ENCODE data around the gene SKAP1. TPM values are rescaled to one million over a fixed set of nuclear protein-coding genes. Genes with fewer than 3 reads are reported as not detected.

The SKAP1 gene
- polyA plus RNA-seq, 3 donors = 0.13 to 1.0 (median 0.52) TPM

DNA sequence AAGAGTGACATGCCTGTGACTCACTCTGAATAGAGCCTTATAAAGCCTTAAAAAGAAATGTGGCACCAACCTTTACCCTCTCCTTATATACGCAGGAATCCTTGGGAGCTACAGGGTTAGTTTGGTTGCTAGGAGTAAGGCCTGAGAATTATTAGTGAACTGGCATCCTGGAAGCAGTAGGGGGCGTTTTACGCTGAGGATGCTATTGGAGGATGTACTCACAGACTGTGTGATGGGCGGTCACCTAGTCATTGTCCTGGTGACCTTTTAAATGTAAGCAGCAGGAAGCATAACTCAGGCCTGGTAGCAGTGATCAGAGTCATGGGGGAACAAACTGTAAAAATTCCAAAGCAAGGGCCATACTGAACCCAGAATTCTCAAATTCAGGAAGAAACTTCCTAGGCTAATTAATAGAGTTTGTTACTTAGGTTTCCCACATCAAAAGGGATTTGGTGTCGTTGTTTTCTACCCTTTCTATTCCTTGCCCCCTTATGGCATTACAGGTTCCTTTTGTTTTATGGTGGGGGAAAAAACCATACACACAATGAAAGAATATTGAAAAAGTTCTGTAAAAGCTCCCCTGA lies 168.6 kb downstream of the SKAP1 start:
- H3K27me3 Mint-ChIP-seq (ENCODE audit: low read depth in 3 of 3) = peaks cover 4 to 15% (median 8%) of the 10 kb centered on the region in 3 donors
- Histone ChIP-seq H3K36me3 (replicated peaks in 1 of 2; ENCODE audit: control insufficient read depth in 1 of 2, insufficient read depth in 2 of 2, low read length in 2 of 2) (no peaks in the 10 kb centered on the region), H3K27me3 (ENCODE audit: control insufficient read depth in 2 of 2, insufficient read depth in 2 of 2, low read length in 2 of 2) (no peaks in the 10 kb centered on the region), H4K20me1 (ENCODE audit: insufficient read depth, low read length) (no peaks in the 10 kb centered on the region), H3K4me2 (replicated peaks; ENCODE audit: extremely low read depth, low read length, poor library complexity, severe bottlenecking) (no peak overlapping the region), H3K9ac (ENCODE audit: insufficient read depth, low read length, poor library complexity, severe bottlenecking) (no peak overlapping the region), H2AFZ (ENCODE audit: insufficient read depth, low read depth, low read length, poor library complexity, severe bottlenecking) (no peak overlapping the region), H3K79me2 (ENCODE audit: insufficient read depth, low read length) (no peaks in the 10 kb centered on the region), H3K4me3 (replicated peaks in 1 of 3; ENCODE audit: low read depth in 2 of 3, low read length in 3 of 3) (no peak overlapping the region), H3K9me3 (replicated peaks in 1 of 2; ENCODE audit: control insufficient read depth in 1 of 2, insufficient read depth in 1 of 2, low read length in 2 of 2) (no peaks in the 10 kb centered on the region), H3K4me1 (ENCODE audit: control insufficient read depth in 1 of 2, insufficient read depth in 2 of 2, low read length in 2 of 2) (no peaks in the 10 kb centered on the region), H3K27ac (ENCODE audit: low read depth in 1 of 2, low read length in 2 of 2) (no peak overlapping the region)
- 91% methylated on average over 3 of the region's 5 CpGs for WGBS (ENCODE audit: insufficient coverage)
- H3K36me3 Mint-ChIP-seq = no peaks in the 10 kb centered on the region
- TF ChIP-seq, protein P1, sequence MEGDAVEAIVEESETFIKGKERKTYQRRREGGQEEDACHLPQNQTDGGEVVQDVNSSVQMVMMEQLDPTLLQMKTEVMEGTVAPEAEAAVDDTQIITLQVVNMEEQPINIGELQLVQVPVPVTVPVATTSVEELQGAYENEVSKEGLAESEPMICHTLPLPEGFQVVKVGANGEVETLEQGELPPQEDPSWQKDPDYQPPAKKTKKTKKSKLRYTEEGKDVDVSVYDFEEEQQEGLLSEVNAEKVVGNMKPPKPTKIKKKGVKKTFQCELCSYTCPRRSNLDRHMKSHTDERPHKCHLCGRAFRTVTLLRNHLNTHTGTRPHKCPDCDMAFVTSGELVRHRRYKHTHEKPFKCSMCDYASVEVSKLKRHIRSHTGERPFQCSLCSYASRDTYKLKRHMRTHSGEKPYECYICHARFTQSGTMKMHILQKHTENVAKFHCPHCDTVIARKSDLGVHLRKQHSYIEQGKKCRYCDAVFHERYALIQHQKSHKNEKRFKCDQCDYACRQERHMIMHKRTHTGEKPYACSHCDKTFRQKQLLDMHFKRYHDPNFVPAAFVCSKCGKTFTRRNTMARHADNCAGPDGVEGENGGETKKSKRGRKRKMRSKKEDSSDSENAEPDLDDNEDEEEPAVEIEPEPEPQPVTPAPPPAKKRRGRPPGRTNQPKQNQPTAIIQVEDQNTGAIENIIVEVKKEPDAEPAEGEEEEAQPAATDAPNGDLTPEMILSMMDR (IDR thresholded peaks at IDR 0.05) = peak; percentile 19
- intact Hi-C loops (cut with micrococcal nuclease) = no loop called here
- H3K4me3 Mint-ChIP-seq = no peak overlapping the region
- no peaks in the 10 kb centered on the region for H3K4me1 Mint-ChIP-seq
- H3K27ac Mint-ChIP-seq = no peak overlapping the region
- no peak for DNase-seq
- peaks cover 0 to under 1% (median 0%) of the 10 kb centered on the region in 7 donors for H3K9me3 Mint-ChIP-seq

DNA sequence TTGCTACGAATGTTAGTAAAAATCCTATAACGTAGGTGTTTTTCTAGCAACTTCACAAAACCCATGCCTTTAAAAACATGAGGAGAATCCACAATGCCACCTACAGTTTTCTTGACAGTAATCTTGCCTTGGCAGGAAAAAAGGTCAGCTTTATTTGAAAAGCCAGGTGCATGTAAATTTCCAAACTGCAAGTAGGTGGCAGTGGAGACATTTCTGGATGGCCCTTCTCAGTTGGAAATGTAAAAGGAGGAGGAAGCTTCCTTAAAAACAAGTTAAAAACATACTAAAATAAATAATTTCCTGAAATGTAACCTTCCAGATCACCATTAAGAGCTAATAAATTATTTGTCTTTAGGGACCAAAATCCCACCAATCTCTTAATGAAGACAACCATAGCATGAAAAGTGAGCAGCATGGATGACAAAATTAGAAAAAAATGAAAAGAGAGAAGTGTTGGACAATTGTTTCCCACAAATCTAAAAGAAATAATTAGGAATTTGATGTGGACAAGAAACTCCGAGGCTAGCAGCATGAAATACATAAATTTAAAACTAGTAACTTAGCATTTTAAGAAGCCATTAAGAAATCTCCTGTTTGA lies 170.2 kb downstream of the SKAP1 start:
- H3K4me3 Mint-ChIP-seq = no peak overlapping the region
- Histone ChIP-seq H3K4me1 (ENCODE audit: control insufficient read depth in 1 of 2, insufficient read depth in 2 of 2, low read length in 2 of 2) (no peaks in the 10 kb centered on the region), H3K27me3 (ENCODE audit: control insufficient read depth in 2 of 2, insufficient read depth in 2 of 2, low read length in 2 of 2) (peaks cover 0 to 3% of the 10 kb centered on the region in 2 donors), H3K4me2 (replicated peaks; ENCODE audit: extremely low read depth, low read length, poor library complexity, severe bottlenecking) (no peak overlapping the region), H4K20me1 (ENCODE audit: insufficient read depth, low read length) (no peaks in the 10 kb centered on the region), H3K79me2 (ENCODE audit: insufficient read depth, low read length) (no peaks in the 10 kb centered on the region), H3K27ac (ENCODE audit: low read depth in 1 of 2, low read length in 2 of 2) (no peak overlapping the region), H3K4me3 (replicated peaks in 1 of 3; ENCODE audit: low read depth in 2 of 3, low read length in 3 of 3) (no peak overlapping the region), H3K9me3 (replicated peaks in 1 of 2; ENCODE audit: control insufficient read depth in 1 of 2, insufficient read depth in 1 of 2, low read length in 2 of 2) (no peaks in the 10 kb centered on the region), H3K36me3 (replicated peaks in 1 of 2; ENCODE audit: control insufficient read depth in 1 of 2, insufficient read depth in 2 of 2, low read length in 2 of 2) (no peaks in the 10 kb centered on the region), H2AFZ (ENCODE audit: insufficient read depth, low read depth, low read length, poor library complexity, severe bottlenecking) (no peak overlapping the region), H3K9ac (ENCODE audit: insufficient read depth, low read length, poor library complexity, severe bottlenecking) (no peak overlapping the region)
- no CpG with 5 or more reads among the region's 3 CpGs for WGBS (ENCODE audit: insufficient coverage)
- H3K36me3 Mint-ChIP-seq = no peaks in the 10 kb centered on the region
- H3K9me3 Mint-ChIP-seq = no peaks in the 10 kb centered on the region
- intact Hi-C loops (cut with micrococcal nuclease) = no loop called here
- DNase-seq = no peak
- peaks cover 5 to 12% (median 7%) of the 10 kb centered on the region in 3 donors for H3K27me3 Mint-ChIP-seq (ENCODE audit: low read depth in 3 of 3)
- no peaks in the 10 kb centered on the region for H3K4me1 Mint-ChIP-seq
- TF ChIP-seq, protein P1 (IDR thresholded peaks at IDR 0.05) = no peak
- no peak overlapping the region for H3K27ac Mint-ChIP-seq
